SH-SY5Y (cell line): Measurements from ENCODE around the gene SLC35F1.

Experiments
- GATA2 ChIP-seq: IDR thresholded peaks from 2 replicates; pipeline ENCODE4 v1.6.1; 2011; ENCODE audit warnings: mild to moderate bottlenecking, low read depth, low read length
- GATA3 ChIP-seq: IDR thresholded peaks from 2 replicates; pipeline ENCODE4 v1.6.1; 2011; ENCODE audit warnings: low read depth, mild to moderate bottlenecking, low read length, moderate library complexity

DNA sequence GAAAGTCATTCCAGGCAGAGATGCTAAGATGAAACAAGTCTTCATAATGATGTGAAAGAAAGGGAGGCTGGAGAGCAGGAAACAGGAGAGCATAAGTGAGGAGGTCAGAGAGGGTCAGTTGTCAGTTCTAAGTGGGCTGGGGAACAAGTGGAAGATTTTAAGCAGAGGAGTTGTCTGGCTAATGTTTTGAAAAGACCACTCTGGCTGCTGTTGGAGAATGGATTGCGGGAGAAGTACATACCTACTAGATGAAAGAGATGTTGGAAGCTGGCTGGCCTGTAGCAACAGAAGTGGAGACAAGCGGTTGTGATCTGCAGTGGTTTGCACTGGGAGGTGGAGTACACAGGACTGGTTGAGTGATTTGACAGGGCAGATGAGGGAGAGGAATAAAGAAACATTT lies 10.1 kb downstream of the SLC35F1 start:
- TF ChIP-seq GATA3 (no peak), GATA2 (no peak)
